GM12878 (cell line): Measurements from ENCODE around the gene MAP3K4. TPM values are rescaled to one million over a fixed set of nuclear protein-coding genes. Genes with fewer than 3 reads are reported as not detected.

Experiments
- ATF2 ChIP-seq: IDR thresholded peaks from 2 replicates; pipeline ENCODE4 v1.6.1; 2012; ENCODE audit warnings: low read length, inconsistent platforms
- ATF3 ChIP-seq: IDR thresholded peaks from 2 replicates; pipeline ENCODE4 v1.6.1; 2011; ENCODE audit warnings: low read depth, mild to moderate bottlenecking, low read length, moderate library complexity, borderline replicate concordance; ENCODE audit errors: extremely low read depth
- ATF7 ChIP-seq: fragments of 450-650 bp; IDR thresholded peaks from 2 replicates; pipeline ENCODE4 v1.6.1; 2016; ENCODE audit warnings: low read depth, mild to moderate bottlenecking
- BCLAF1 ChIP-seq: fragments of 450-650 bp; IDR thresholded peaks from 2 replicates; pipeline ENCODE4 v1.6.1; 2017; ENCODE audit warnings: antibody characterized with exemption, mild to moderate bottlenecking, moderate library complexity
- BHLHE40 ChIP-seq, 2 experiments: fragments of 450-650 bp in 1 of 2; IDR thresholded peaks; 2 replicates each; pipeline ENCODE4 v1.6.1; 2011 to 2017; ENCODE audit warnings: low read depth in 2 of 2, borderline replicate concordance in 1 of 2, improper control_type of control experiment in 1 of 2, low read length in 1 of 2, mild to moderate bottlenecking in 1 of 2
- CUX1 ChIP-seq: IDR thresholded peaks from 2 replicates; pipeline ENCODE4 v1.6.1; 2012; ENCODE audit warnings: improper control_type of control experiment, low read depth, low read length; ENCODE audit not compliant: insufficient replicate concordance
- E4F1 ChIP-seq: fragments of 450-650 bp; IDR thresholded peaks from 2 replicates; pipeline ENCODE4 v1.6.1; 2018; ENCODE audit warnings: borderline replicate concordance, mild to moderate bottlenecking; ENCODE audit not compliant: partially characterized antibody
- FOXM1 ChIP-seq: IDR thresholded peaks from 2 replicates; pipeline ENCODE4 v1.6.1; 2012; ENCODE audit warnings: low read depth, mild to moderate bottlenecking, inconsistent platforms, low read length, moderate library complexity
- HDAC2 ChIP-seq: fragments of 200-600 bp; sonication (generic); IDR thresholded peaks from 2 replicates; pipeline ENCODE4 v1.6.1; 2017
- LARP7 ChIP-seq: fragments of 450-650 bp; IDR thresholded peaks from 2 replicates; pipeline ENCODE4 v1.6.1; 2017; ENCODE audit warnings: mild to moderate bottlenecking
- MAX ChIP-seq: IDR thresholded peaks from 2 replicates; pipeline ENCODE4 v1.6.1; 2012; ENCODE audit warnings: low read depth, low read length, improper control_type of control experiment
- SP1 ChIP-seq: IDR thresholded peaks from one replicate; pipeline ENCODE4 v1.6.1; 2011; ENCODE audit warnings: low read depth, low read length
- ZNF207 ChIP-seq: fragments of 450-650 bp; IDR thresholded peaks from 2 replicates; pipeline ENCODE4 v1.6.1; 2014; ENCODE audit warnings: antibody characterized with exemption, mild to moderate bottlenecking, borderline replicate concordance
- ZNF622 ChIP-seq: fragments of 450-650 bp; IDR thresholded peaks from 2 replicates; pipeline ENCODE4 v1.6.1; 2017; ENCODE audit warnings: mild to moderate bottlenecking, inconsistent platforms
- polyA plus RNA-seq, 11 experiments: library from polyadenylated mRNA; depleted of rRNA in 4 of 11; unstranded in 6 of 11; stranded (reverse) in 5 of 11; fragments of >200 nt; fragmentation: Nextera tagmentation in 4 of 11; fragmentation: Illumina TruSeq in 1 of 11; extraction: Ambion mirVana in 4 of 11; extraction: Trizol in 1 of 11; gene quantifications; 1 replicate in 1 of 11; 2 replicates in 10 of 11; pipeline versions ENCODE4 v1.2.1 to v1.2.3, GENCODE V29; 2011 to 2016; ENCODE audit warnings: inconsistent platforms in 2 of 11, missing spikeins in 2 of 11, low read depth in 1 of 11
- total RNA-seq, 4 experiments: library from RNA; depleted of rRNA in 3 of 4; stranded (reverse); fragments of >200 nt in 3 of 4; fragmentation: Illumina TruSeq in 1 of 4; extraction: Trizol in 1 of 4; gene quantifications; 2 replicates each; pipeline versions ENCODE4 v1.2.1 to v1.2.3, GENCODE V29; 2013 to 2021

MAP3K4 gene
- total and polyA plus RNA-seq, 10 of the 15 experiments (the other 5 are each of a cell fraction or from before 2014, with no cell fraction given) = 14.0 to 44.5 (median 23.1) TPM

GRCh38 chr6:161038229-161039031, 46.9 kb downstream of the MAP3K4 start (continued):
- TF ChIP-seq ATF3 (no peak), BCLAF1 (no peak), BHLHE40 (IDR thresholded peaks at IDR 0.05; ENCODE audit: borderline replicate concordance in 1 of 2, low read depth in 2 of 2, low read length in 1 of 2) (peak; percentile 60 to 81), ZNF622 (no peak), LARP7 (no peak), ATF7 (peak; percentile 87), E4F1 (no peak), ZNF207 (no peak), SP1 (no peak), FOXM1 (peak; percentile 71; the same call in 1 of the 2 replicates), CUX1 (no peak), MAX (no peak), HDAC2 (no peak), ATF2 (peak; percentile 90)
